OCI-LY7 (cell line): ENCODE results near the gene ANKMY1. TPM values are rescaled to one million over a fixed set of nuclear protein-coding genes. Genes with fewer than 3 reads are reported as not detected.

Experiments used
- BruUV-seq: library from RNA; stranded (reverse); fragments of 400-500 nt; replicated peaks from 2 replicates; lab custom pipeline; 2021; lab: Mats Ljungman, UMichigan
- CTCF ChIA-PET: fragments of 300-600 bp; sonication (Branson Sonifier 250); formaldehyde crosslinking; loops from one replicate; lab custom pipeline; 2022; ENCODE audit warnings: antibody characterized with exemption; ENCODE audit not compliant: unreplicated experiment; lab: Charles Lee
- POLR2A ChIA-PET: fragments of 300-600 bp; sonication (Branson Sonifier 250); formaldehyde crosslinking; loops from one replicate; lab custom pipeline; 2022; ENCODE audit warnings: antibody characterized with exemption; lab: Charles Lee
- DNase-seq: peaks from one replicate; pipeline ENCODE4 v3.0.0-alpha.2; 2015; ENCODE audit warnings: low spot score
- H2AFZ ChIP-seq: fragments of 200-600 bp; sonication (generic), shearing (Covaris generic); 2 replicates; pipeline ENCODE4 v1.6.1; 2014; ENCODE audit warnings: mild to moderate bottlenecking, antibody characterized with exemption, low read length, moderate library complexity
- H3K27ac ChIP-seq: fragments of 200-600 bp; sonication (generic); 2 replicates; pipeline ENCODE4 v1.5.1; 2014; ENCODE audit warnings: mixed run types, low read depth, mild to moderate bottlenecking, moderate library complexity, low read length, inconsistent platforms; ENCODE audit not compliant: poor library complexity, severe bottlenecking
- H3K36me3 ChIP-seq: fragments of 200-600 bp; sonication (generic); 2 replicates; pipeline ENCODE4 v1.6.1; 2014; ENCODE audit warnings: mild to moderate bottlenecking, antibody characterized with exemption, low read length, moderate library complexity, mixed read lengths; ENCODE audit not compliant: insufficient read depth
- H3K4me1 ChIP-seq: fragments of 200-600 bp; sonication (generic); 2 replicates; pipeline ENCODE4 v1.5.1; 2014; ENCODE audit warnings: mild to moderate bottlenecking, low read length; ENCODE audit not compliant: insufficient read depth, poor library complexity, severe bottlenecking
- H3K4me2 ChIP-seq: fragments of 200-600 bp; sonication (generic); 2 replicates; pipeline ENCODE4 v1.6.1; 2014; ENCODE audit warnings: mild to moderate bottlenecking, low read length
- H3K4me3 ChIP-seq: fragments of 200-600 bp; sonication (generic); 2 replicates; pipeline ENCODE4 v1.5.1; 2014; ENCODE audit warnings: mild to moderate bottlenecking, low read depth, low read length; ENCODE audit not compliant: poor library complexity, severe bottlenecking
- H3K79me2 ChIP-seq: fragments of 200-600 bp; sonication (generic); 2 replicates; pipeline ENCODE4 v1.6.1; 2016; ENCODE audit warnings: low read depth, mild to moderate bottlenecking, low read length, moderate library complexity, mixed read lengths; ENCODE audit not compliant: insufficient read depth
- H3K9me2 ChIP-seq: fragments of 200-600 bp; sonication (generic); 2 replicates; pipeline ENCODE4 v1.6.1; 2016; ENCODE audit warnings: mild to moderate bottlenecking, low read length, mixed read lengths; ENCODE audit not compliant: insufficient read depth
- H3K9me3 ChIP-seq: fragments of 200-600 bp; sonication (generic); 2 replicates; pipeline ENCODE4 v1.6.1; 2014; ENCODE audit warnings: mild to moderate bottlenecking, mixed run types, low read length, mixed read lengths
- H4K20me1 ChIP-seq: fragments of 200-600 bp; sonication (generic); 2 replicates; pipeline ENCODE4 v1.6.1; 2014; ENCODE audit warnings: mild to moderate bottlenecking, antibody characterized with exemption, low read length, moderate library complexity, mixed read lengths; ENCODE audit not compliant: insufficient read depth
- EZH2phosphoT487 ChIP-seq: fragments of 200-600 bp; sonication (generic); IDR thresholded peaks from 2 replicates; pipeline ENCODE4 v1.6.1; 2018; ENCODE audit warnings: low read depth, borderline replicate concordance, mild to moderate bottlenecking, mixed run types, antibody characterized with exemption, low read length, moderate library complexity, mixed read lengths
- intact Hi-C: fragments of 100-400 bp; cut with micrococcal nuclease; formaldehyde crosslinking; loops from one replicate; pipeline ENCODE4 v1.10.0; 2022; ENCODE audit not compliant: unreplicated experiment
- total RNA-seq, 2 experiments: library from RNA; depleted of rRNA in 1 of 2; stranded (reverse); fragments of >200 nt in 1 of 2; shearing (Covaris generic) in 1 of 2; gene quantifications; 2 replicates each; pipeline ENCODE4 v1.2.3, GENCODE V29; 2014 to 2022
- TF ChIP-seq, protein P1 (sequence below): fragments of 200-600 bp; sonication (generic); conservative IDR thresholded peaks from 2 replicates; pipeline ENCODE4 v1.5.1; 2014; ENCODE audit warnings: mild to moderate bottlenecking, antibody characterized with exemption, low read length, moderate library complexity, mixed read lengths

Gene ANKMY1
- total RNA-seq, 2 experiments from 2014 or later: 30.6 to 65.9 TPM

DNA sequence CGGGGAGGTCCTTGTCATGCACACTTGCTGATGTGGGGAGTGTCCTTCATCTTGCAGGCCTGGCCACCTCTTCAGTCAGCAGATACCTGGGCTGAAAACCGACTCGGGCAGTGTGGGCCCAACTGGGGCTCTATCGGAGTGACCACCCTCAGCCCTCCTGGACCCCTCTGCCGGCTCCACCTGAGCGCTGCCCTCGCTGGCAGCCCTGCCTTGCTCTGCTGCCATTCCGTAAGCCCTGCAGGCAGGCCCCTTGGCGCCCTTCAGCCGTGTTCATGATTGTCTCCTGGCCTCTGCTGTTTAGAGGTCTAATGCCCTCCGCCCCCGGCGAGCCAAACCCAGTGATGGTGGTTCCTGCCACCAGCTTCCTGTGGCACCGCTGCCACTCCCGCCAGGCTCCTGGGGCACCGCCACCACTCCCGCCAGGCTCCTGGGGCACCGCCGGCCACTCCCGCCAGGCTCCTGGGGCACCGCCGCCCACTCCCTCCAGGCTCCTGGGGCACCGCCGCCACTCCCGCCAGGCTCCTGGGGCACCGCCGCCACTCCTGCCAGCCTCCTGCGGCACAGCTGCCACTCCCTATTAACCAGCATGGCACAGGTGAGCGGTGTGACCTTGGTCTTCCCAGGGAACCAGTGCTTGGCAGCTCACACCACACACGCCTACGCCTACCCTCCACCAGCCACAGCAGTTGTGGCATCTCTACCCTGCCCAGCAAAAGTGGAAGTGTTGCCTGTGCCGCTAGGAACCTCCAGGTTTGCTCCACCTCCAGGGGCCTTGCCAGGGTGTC is 44.7 kb upstream of the ANKMY1 start:
- H4K20me1 ChIP-seq: no peaks in the 10 kb centered on the region; the same call in 1 of the 2 replicates
- DNase-seq: no peak
- peaks cover 10% of the 10 kb centered on the region; the same call in 1 of the 2 replicates for H3K36me3 ChIP-seq
- TF ChIP-seq, protein P1, sequence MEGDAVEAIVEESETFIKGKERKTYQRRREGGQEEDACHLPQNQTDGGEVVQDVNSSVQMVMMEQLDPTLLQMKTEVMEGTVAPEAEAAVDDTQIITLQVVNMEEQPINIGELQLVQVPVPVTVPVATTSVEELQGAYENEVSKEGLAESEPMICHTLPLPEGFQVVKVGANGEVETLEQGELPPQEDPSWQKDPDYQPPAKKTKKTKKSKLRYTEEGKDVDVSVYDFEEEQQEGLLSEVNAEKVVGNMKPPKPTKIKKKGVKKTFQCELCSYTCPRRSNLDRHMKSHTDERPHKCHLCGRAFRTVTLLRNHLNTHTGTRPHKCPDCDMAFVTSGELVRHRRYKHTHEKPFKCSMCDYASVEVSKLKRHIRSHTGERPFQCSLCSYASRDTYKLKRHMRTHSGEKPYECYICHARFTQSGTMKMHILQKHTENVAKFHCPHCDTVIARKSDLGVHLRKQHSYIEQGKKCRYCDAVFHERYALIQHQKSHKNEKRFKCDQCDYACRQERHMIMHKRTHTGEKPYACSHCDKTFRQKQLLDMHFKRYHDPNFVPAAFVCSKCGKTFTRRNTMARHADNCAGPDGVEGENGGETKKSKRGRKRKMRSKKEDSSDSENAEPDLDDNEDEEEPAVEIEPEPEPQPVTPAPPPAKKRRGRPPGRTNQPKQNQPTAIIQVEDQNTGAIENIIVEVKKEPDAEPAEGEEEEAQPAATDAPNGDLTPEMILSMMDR: no peak
- no peak for TF ChIP-seq EZH2phosphoT487
- H3K9me3 ChIP-seq: no peaks in the 10 kb centered on the region
- ChIA-PET POLR2A (no interaction called here), CTCF (no interaction called here)
- H2AFZ ChIP-seq: no peak overlapping the region
- no peaks in the 10 kb centered on the region for H3K79me2 ChIP-seq
- no peaks in the 10 kb centered on the region for H3K4me1 ChIP-seq
- H3K4me2 ChIP-seq: no peak overlapping the region
- intact Hi-C loops: no loop called here
- H3K27ac ChIP-seq: no peak overlapping the region
- no TSS peak for BruUV-seq
- H3K9me2 ChIP-seq: no peaks in the 10 kb centered on the region
- H3K4me3 ChIP-seq: no peak overlapping the region

DNA sequence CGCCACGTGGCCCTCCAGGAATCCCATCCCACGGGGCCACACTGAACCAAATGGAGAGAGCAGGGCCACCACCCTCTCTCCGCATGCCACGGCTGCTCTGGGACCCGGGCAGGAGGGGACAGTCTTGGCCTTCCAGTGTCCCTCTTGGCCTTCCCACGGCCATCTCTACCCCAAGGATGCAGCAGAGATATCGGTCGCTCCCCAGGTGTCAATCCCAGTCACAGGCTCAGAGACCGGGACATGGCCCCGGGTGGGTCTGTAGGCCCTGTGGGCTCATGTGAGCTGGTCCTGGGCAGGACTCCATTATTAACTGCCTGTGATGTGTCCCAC is 44.0 kb upstream of the ANKMY1 start:
- DNase-seq: no peak
- H3K9me3 ChIP-seq: no peaks in the 10 kb centered on the region
- no peak overlapping the region for H3K4me2 ChIP-seq
- no peak overlapping the region for H3K27ac ChIP-seq
- TF ChIP-seq, protein P1: no peak
- TF ChIP-seq EZH2phosphoT487: no peak
- POLR2A ChIA-PET: no interaction called here
- H3K4me1 ChIP-seq: no peaks in the 10 kb centered on the region
- H3K9me2 ChIP-seq: no peaks in the 10 kb centered on the region
- H3K4me3 ChIP-seq: no peak overlapping the region
- peaks cover 10% of the 10 kb centered on the region; the same call in 1 of the 2 replicates for H3K36me3 ChIP-seq
- CTCF ChIA-PET: no interaction called here
- no peaks in the 10 kb centered on the region for H3K79me2 ChIP-seq
- BruUV-seq: no TSS peak
- intact Hi-C loops: no loop called here
- no peaks in the 10 kb centered on the region; the same call in 1 of the 2 replicates for H4K20me1 ChIP-seq
- no peak overlapping the region for H2AFZ ChIP-seq
